NCI-H2107 treated with DMSO at 0.1 percent for 48 hours (cell line): ENCODE measurements around the gene PDCD5.
"Not testable (repeated sequence)": the region's sequence is repeated elsewhere in the genome, so short reads cannot be mapped to it uniquely, and the experiment has no call there.

Experiments
- DNase-seq: peaks from one replicate; lab custom pipeline; 2025; ENCODE audit not compliant: unreplicated experiment; lab: John Stamatoyannopoulos, UW

The PDCD5 gene

GRCh38 chr19:32576790-32577189 is 4.2 kb upstream of the PDCD5 start:
- DNase-seq, result no peak

- no peak for DNase-seq
Observed at GRCh38 chr19:32580353-32580900, 563 bp upstream of the PDCD5 start.

- DNase-seq, result no peak
Observed at GRCh38 chr19:32581705-32582179, 752 bp downstream of the PDCD5 start.

GRCh38 chr19:32587747-32588504 is 6.9 kb downstream of the PDCD5 start:
- DNase-seq, result not testable (repeated sequence)

GRCh38 chr19:32594021-32594420 is 13.0 kb downstream of the PDCD5 start:
- DNase-seq, result no peak

- no peak for DNase-seq
Observed at GRCh38 chr19:32595491-32595890, 14.5 kb downstream of the PDCD5 start.

- no peak for DNase-seq
Observed at GRCh38 chr19:32598022-32598421, 17.0 kb downstream of the PDCD5 start.

- DNase-seq, result no peak
Observed at GRCh38 chr19:32599258-32599657, 18.3 kb downstream of the PDCD5 start.

GRCh38 chr19:32599736-32600157 is 18.8 kb downstream of the PDCD5 start:
- DNase-seq, result peak; percentile 30

- no peak for DNase-seq
Observed at GRCh38 chr19:32603961-32604360, 23.0 kb downstream of the PDCD5 start.

- DNase-seq, result no peak
Observed at GRCh38 chr19:32605544-32605943, 24.6 kb downstream of the PDCD5 start.

- no peak for DNase-seq
Observed at GRCh38 chr19:32606289-32606688, 25.3 kb downstream of the PDCD5 start.

- no peak for DNase-seq
Observed at GRCh38 chr19:32607479-32607878, 26.5 kb downstream of the PDCD5 start.

GRCh38 chr19:32611161-32611560 is 30.2 kb downstream of the PDCD5 start:
- no peak for DNase-seq

- DNase-seq, result no peak
Observed at GRCh38 chr19:32613008-32613407, 32.0 kb downstream of the PDCD5 start.

- no peak for DNase-seq
Observed at GRCh38 chr19:32614916-32615315, 33.9 kb downstream of the PDCD5 start.

GRCh38 chr19:32615569-32615968 is 34.6 kb downstream of the PDCD5 start:
- DNase-seq, result no peak

- DNase-seq, result no peak
Observed at GRCh38 chr19:32619051-32619685, 38.2 kb downstream of the PDCD5 start.

- DNase-seq, result no peak
Observed at GRCh38 chr19:32622002-32622401, 41.0 kb downstream of the PDCD5 start.

- no peak for DNase-seq
Observed at GRCh38 chr19:32624410-32624809, 43.4 kb downstream of the PDCD5 start.

GRCh38 chr19:32626969-32627368 is 46.0 kb downstream of the PDCD5 start:
- DNase-seq, result no peak

GRCh38 chr19:32627714-32628270 is 46.8 kb downstream of the PDCD5 start:
- no peak for DNase-seq
